ENCODE data around the gene CACNA1H.
"Not testable (repeated sequence)": the region's sequence is repeated elsewhere in the genome, so short reads cannot be mapped to it uniquely, and the experiment has no call there.

Gene CACNA1H

DNA sequence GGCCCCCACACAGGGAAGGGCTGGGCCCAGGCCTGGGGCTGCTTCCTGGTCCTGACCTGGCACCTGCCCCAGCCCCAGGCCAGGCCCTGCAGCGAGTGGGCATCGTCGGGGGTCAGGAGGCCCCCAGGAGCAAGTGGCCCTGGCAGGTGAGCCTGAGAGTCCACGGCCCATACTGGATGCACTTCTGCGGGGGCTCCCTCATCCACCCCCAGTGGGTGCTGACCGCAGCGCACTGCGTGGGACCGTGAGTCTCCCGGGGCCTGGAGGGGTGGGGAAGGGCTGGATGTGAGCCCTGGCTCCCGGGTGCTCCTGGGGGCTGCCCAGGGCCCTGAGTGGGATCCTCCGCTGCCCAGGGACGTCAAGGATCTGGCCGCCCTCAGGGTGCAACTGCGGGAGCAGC is 88.2 kb downstream of the CACNA1H start:
- not testable (repeated sequence) for H4K20me1 ChIP-seq (ENCODE audit: control insufficient read depth, insufficient read depth, low read depth, low read length); H3K36me3 ChIP-seq (ENCODE audit: control insufficient read depth, low read length); H3K9me3 ChIP-seq (ENCODE audit: control insufficient read depth, insufficient read depth, low read length)

DNA sequence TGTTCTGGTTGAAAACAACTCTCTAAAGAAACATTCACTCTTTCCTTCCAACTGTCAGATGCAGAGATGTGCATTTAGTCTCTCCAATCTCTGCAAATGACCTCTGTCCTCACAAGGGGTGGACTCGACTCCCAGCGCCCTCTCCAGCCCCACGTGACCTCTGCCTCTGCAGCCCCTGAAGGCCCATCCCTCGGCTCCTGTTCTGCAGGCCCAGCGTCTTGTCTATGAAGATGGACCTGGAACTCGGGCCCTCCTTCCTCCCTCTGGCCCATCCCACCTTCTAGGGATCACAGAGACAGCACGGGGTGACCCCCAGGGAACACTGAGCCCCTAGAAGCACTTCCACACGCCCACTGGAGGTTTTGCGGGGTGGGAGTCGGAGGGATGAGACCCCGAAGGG is 90.5 kb downstream of the CACNA1H start:
- H3K9me3 ChIP-seq (ENCODE audit: control insufficient read depth, insufficient read depth, low read length); H3K27me3 ChIP-seq (ENCODE audit: control insufficient read depth, low read length); H3K4me1 ChIP-seq (ENCODE audit: control insufficient read depth, low read length); H3K9me2 ChIP-seq (replicated peaks; ENCODE audit: control insufficient read depth, low read length); H3K36me3 ChIP-seq (ENCODE audit: control insufficient read depth, low read length); H3K4me3 ChIP-seq (ENCODE audit: low read length); H3K79me2 ChIP-seq (ENCODE audit: control insufficient read depth, low read length); H3F3A ChIP-seq (ENCODE audit: control insufficient read depth, insufficient read depth); H3K27ac ChIP-seq (ENCODE audit: low read depth, low read length); H3K4me2 ChIP-seq (ENCODE audit: low read length); H4K20me1 ChIP-seq (ENCODE audit: control insufficient read depth, insufficient read depth, low read depth, low read length): not testable (repeated sequence)

More for the DNA sequence above, 88.2 kb downstream of the CACNA1H start:
- H3K27me3 ChIP-seq (ENCODE audit: control insufficient read depth, low read length); H3K4me3 ChIP-seq (ENCODE audit: low read length); H3F3A ChIP-seq (ENCODE audit: control insufficient read depth, insufficient read depth); H3K79me2 ChIP-seq (ENCODE audit: control insufficient read depth, low read length); H3K4me1 ChIP-seq (ENCODE audit: control insufficient read depth, low read length); H3K27ac ChIP-seq (ENCODE audit: low read depth, low read length); H3K4me2 ChIP-seq (ENCODE audit: low read length); H3K9me2 ChIP-seq (replicated peaks; ENCODE audit: control insufficient read depth, low read length): not testable (repeated sequence)

DNA sequence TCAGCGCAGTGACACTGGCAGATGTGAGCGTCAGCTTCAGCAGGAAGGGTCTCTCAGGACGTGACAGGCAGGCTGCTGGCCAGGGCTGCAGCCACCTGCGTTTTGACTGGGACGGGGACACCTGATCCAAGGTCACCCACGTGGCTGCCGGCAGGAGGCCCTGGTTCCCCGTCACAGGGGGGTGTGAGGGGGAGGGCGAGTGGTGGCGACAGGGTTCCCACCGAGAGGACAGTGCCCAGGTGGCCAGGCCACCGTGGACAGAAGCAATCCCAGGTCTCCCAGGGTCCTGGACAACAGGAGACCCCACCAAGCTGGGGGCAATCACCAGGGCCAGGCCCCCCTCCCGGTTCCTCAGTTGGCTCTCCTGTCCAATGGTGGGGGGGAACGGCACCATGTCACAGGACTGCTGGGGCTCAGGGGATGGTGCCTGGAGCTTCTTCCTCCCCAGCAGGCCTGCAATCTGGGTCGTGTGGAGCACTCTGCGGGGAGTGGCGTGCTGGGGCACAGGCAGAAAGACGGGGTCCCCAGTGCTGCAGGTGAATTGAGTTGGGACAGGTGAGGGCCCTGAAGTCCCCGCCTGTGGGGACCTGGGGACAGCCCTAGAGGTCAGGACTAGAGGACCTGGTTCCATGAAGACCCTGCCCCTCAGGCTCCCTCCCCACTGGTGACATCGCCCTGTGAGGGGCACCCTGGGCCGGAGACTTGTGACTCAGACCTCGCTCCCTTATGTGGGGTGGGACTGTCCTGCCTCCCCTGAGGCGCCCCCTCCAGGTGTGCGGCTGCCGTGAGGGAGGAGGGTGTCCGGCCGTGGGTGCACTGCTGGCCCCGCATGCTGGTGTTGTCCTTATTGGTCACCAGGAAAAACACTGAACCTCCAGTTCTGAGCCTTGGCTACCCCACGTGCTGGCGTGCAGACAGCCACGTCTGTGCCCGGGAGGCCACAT is 91.3 kb downstream of the CACNA1H start:
- not testable (repeated sequence) for H3K27ac ChIP-seq (ENCODE audit: low read depth, low read length); H3K9me2 ChIP-seq (replicated peaks; ENCODE audit: control insufficient read depth, low read length); H4K20me1 ChIP-seq (ENCODE audit: control insufficient read depth, insufficient read depth, low read depth, low read length); H3K9me3 ChIP-seq (ENCODE audit: control insufficient read depth, insufficient read depth, low read length); H3K4me1 ChIP-seq (ENCODE audit: control insufficient read depth, low read length); H3F3A ChIP-seq (ENCODE audit: control insufficient read depth, insufficient read depth); H3K4me2 ChIP-seq (ENCODE audit: low read length); H3K4me3 ChIP-seq (ENCODE audit: low read length); H3K36me3 ChIP-seq (ENCODE audit: control insufficient read depth, low read length); H3K27me3 ChIP-seq (ENCODE audit: control insufficient read depth, low read length); H3K79me2 ChIP-seq (ENCODE audit: control insufficient read depth, low read length)

DNA sequence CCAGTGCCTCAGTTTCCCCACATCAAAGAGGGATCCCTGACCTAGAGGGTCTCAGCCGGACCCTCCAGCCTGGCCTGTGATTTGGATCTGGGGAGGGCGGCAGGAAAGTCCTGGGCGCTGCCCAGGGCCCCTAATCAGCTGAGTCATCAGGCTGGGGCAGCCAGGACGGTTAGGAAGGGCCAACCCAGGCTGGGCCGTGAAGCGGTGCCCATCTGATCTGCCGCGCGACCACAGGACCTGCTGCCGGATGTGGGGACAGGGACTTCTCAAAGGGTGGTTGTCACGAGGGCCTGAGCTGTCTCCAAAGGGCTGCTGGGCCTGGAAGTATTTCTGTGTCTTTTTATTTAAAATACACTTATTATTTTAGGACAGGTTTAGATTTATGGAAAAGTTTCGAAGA is 92.0 kb downstream of the CACNA1H start:
- TF ChIP-seq, protein P1, sequence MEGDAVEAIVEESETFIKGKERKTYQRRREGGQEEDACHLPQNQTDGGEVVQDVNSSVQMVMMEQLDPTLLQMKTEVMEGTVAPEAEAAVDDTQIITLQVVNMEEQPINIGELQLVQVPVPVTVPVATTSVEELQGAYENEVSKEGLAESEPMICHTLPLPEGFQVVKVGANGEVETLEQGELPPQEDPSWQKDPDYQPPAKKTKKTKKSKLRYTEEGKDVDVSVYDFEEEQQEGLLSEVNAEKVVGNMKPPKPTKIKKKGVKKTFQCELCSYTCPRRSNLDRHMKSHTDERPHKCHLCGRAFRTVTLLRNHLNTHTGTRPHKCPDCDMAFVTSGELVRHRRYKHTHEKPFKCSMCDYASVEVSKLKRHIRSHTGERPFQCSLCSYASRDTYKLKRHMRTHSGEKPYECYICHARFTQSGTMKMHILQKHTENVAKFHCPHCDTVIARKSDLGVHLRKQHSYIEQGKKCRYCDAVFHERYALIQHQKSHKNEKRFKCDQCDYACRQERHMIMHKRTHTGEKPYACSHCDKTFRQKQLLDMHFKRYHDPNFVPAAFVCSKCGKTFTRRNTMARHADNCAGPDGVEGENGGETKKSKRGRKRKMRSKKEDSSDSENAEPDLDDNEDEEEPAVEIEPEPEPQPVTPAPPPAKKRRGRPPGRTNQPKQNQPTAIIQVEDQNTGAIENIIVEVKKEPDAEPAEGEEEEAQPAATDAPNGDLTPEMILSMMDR (IDR thresholded peaks at IDR 0.05; ENCODE audit: low read depth, low read length, poor library complexity, severe bottlenecking): no peak
- TF ChIP-seq EZH2phosphoT487 (IDR thresholded peaks at IDR 0.05; ENCODE audit: borderline replicate concordance, low read length): no peak
- Histone ChIP-seq H3K4me1 (ENCODE audit: control insufficient read depth, low read length) (no peaks in the 10 kb centered on the region), H3F3A (ENCODE audit: control insufficient read depth, insufficient read depth) (no peaks in the 10 kb centered on the region), H3K9me3 (ENCODE audit: control insufficient read depth, insufficient read depth, low read length) (no peaks in the 10 kb centered on the region), H3K9me2 (replicated peaks; ENCODE audit: control insufficient read depth, low read length) (no peaks in the 10 kb centered on the region), H3K27me3 (ENCODE audit: control insufficient read depth, low read length) (no peaks in the 10 kb centered on the region), H3K36me3 (ENCODE audit: control insufficient read depth, low read length) (no peaks in the 10 kb centered on the region), H4K20me1 (ENCODE audit: control insufficient read depth, insufficient read depth, low read depth, low read length) (no peaks in the 10 kb centered on the region), H3K27ac (ENCODE audit: low read depth, low read length) (no peak overlapping the region), H3K79me2 (ENCODE audit: control insufficient read depth, low read length) (no peaks in the 10 kb centered on the region), H3K4me2 (ENCODE audit: low read length) (no peak overlapping the region), H3K4me3 (ENCODE audit: low read length) (no peak overlapping the region)

DNA sequence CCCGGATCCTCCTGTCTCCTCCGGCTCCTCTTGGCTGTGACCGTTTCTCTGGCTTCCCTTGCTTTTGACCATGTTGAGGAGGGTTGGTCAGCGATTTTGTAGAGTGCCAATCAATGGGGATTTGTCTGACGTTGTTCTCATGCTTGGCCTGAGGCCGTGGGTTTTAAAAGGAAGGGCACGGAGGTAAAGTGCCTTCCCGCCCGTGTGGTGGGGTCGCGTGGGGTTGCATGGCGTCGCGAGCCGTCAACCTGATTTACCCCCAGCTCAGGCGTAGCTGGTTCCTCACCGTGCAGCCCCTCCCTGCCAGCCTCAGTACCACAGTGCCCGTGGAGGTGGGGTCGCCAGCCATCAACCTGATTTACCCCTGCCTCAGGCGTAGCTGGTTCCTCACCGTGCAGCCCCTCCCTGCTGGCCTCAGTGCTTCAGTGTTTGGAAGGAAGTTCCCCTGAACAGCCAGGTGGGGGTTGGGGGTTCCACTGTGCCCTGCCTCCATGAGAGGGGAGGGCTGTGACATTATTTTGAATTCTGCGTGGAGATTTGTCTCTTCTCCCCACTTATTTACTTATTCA is 92.6 kb downstream of the CACNA1H start:
- Histone ChIP-seq H3K27ac (ENCODE audit: low read depth, low read length) (no peak overlapping the region), H3K4me1 (ENCODE audit: control insufficient read depth, low read length) (no peaks in the 10 kb centered on the region), H3K36me3 (ENCODE audit: control insufficient read depth, low read length) (no peaks in the 10 kb centered on the region), H3F3A (ENCODE audit: control insufficient read depth, insufficient read depth) (no peaks in the 10 kb centered on the region), H4K20me1 (ENCODE audit: control insufficient read depth, insufficient read depth, low read depth, low read length) (no peaks in the 10 kb centered on the region), H3K9me2 (replicated peaks; ENCODE audit: control insufficient read depth, low read length) (no peaks in the 10 kb centered on the region), H3K4me3 (ENCODE audit: low read length) (no peak overlapping the region), H3K4me2 (ENCODE audit: low read length) (no peak overlapping the region), H3K79me2 (ENCODE audit: control insufficient read depth, low read length) (no peaks in the 10 kb centered on the region), H3K9me3 (ENCODE audit: control insufficient read depth, insufficient read depth, low read length) (no peaks in the 10 kb centered on the region), H3K27me3 (ENCODE audit: control insufficient read depth, low read length) (no peaks in the 10 kb centered on the region)
- TF ChIP-seq, protein P1 (IDR thresholded peaks at IDR 0.05; ENCODE audit: low read depth, low read length, poor library complexity, severe bottlenecking): no peak
- no peak for TF ChIP-seq EZH2phosphoT487 (IDR thresholded peaks at IDR 0.05; ENCODE audit: borderline replicate concordance, low read length)

DNA sequence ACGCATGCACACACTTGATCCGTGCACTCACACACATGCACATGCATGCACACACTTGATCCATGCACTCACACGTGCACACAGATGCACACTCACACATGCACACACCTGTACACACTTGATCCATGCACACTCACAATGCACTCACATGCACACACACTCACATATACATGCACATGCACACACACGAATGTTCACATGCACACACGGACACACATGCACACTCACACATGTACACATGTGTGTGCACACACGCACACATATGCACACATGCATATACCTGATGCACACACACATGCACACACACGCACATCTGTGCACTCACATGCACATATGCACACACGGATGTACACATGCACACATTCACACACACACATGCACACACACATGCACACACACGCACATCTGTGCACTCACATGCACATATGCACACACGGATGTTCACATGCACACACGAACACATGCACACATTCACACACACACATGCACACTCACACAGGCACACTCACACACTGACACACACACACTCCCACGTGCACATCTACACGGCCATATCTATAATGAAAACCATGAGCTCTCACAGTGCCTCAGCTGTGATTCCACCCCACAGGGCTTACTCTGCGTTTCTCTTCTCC is 95.1 kb downstream of the CACNA1H start:
- H3K9me3 ChIP-seq (ENCODE audit: control insufficient read depth, insufficient read depth, low read length); H3K79me2 ChIP-seq (ENCODE audit: control insufficient read depth, low read length); H3F3A ChIP-seq (ENCODE audit: control insufficient read depth, insufficient read depth); H3K36me3 ChIP-seq (ENCODE audit: control insufficient read depth, low read length); H3K27ac ChIP-seq (ENCODE audit: low read depth, low read length); H3K9me2 ChIP-seq (replicated peaks; ENCODE audit: control insufficient read depth, low read length); H3K4me3 ChIP-seq (ENCODE audit: low read length); H3K4me2 ChIP-seq (ENCODE audit: low read length); H3K4me1 ChIP-seq (ENCODE audit: control insufficient read depth, low read length); H3K27me3 ChIP-seq (ENCODE audit: control insufficient read depth, low read length); H4K20me1 ChIP-seq (ENCODE audit: control insufficient read depth, insufficient read depth, low read depth, low read length): not testable (repeated sequence)

All from DOHH2 (cell line).